NCI-H774 (cell line): Measurements from ENCODE around the gene SS18.

Experiments used
- DNase-seq: peaks from one replicate; lab custom pipeline; 2025; lab: John Stamatoyannopoulos, UW

Gene SS18

GRCh38 chr18:26071020-26071419 lies 19.4 kb downstream of the SS18 start:
- DNase-seq = no peak

- no peak for DNase-seq
These were observed 31.1 kb downstream of the SS18 start for GRCh38 chr18:26059357-26059756.

GRCh38 chr18:26057344-26057773 lies 33.1 kb downstream of the SS18 start:
- DNase-seq = no peak

- DNase-seq = no peak
These were observed 34.1 kb downstream of the SS18 start for GRCh38 chr18:26056291-26056690.

GRCh38 chr18:26052505-26052904 lies 37.9 kb downstream of the SS18 start:
- no peak for DNase-seq

- DNase-seq = no peak
These were observed 38.6 kb downstream of the SS18 start for GRCh38 chr18:26051843-26052242.

GRCh38 chr18:26046419-26047077 lies 43.9 kb downstream of the SS18 start:
- DNase-seq = no peak

- DNase-seq = no peak
These were observed 45.6 kb downstream of the SS18 start for GRCh38 chr18:26044807-26045206.

- DNase-seq = no peak
These were observed 50.3 kb downstream of the SS18 start for GRCh38 chr18:26040051-26040656.

- no peak for DNase-seq
These were observed 51.2 kb downstream of the SS18 start for GRCh38 chr18:26039203-26039602.

- DNase-seq = no peak
These were observed 53.8 kb downstream of the SS18 start for GRCh38 chr18:26036635-26037034.

GRCh38 chr18:26034850-26035497 lies 55.4 kb downstream of the SS18 start:
- no peak for DNase-seq

- no peak for DNase-seq
These were observed 67.8 kb downstream of the SS18 start for GRCh38 chr18:26022585-26022984.

GRCh38 chr18:26021061-26021754 lies 69.2 kb downstream of the SS18 start:
- no peak for DNase-seq

GRCh38 chr18:26017929-26018328 lies 72.5 kb downstream of the SS18 start:
- no peak for DNase-seq

- no peak for DNase-seq
These were observed 76.0 kb downstream of the SS18 start for GRCh38 chr18:26014462-26014861.

GRCh38 chr18:26008619-26009018 lies 81.8 kb downstream of the SS18 start:
- no peak for DNase-seq

- no peak for DNase-seq
These were observed 82.3 kb downstream of the SS18 start for GRCh38 chr18:26008096-26008495.

GRCh38 chr18:26005950-26006349 lies 84.5 kb downstream of the SS18 start:
- no peak for DNase-seq

GRCh38 chr18:26004832-26005231 lies 85.6 kb downstream of the SS18 start:
- DNase-seq = no peak

GRCh38 chr18:26003817-26004216 lies 86.6 kb downstream of the SS18 start:
- DNase-seq = no peak

GRCh38 chr18:26003356-26003755 lies 87.1 kb downstream of the SS18 start:
- no peak for DNase-seq

- DNase-seq = no peak
These were observed 88.0 kb downstream of the SS18 start for GRCh38 chr18:26002375-26002910.
